ENCODE results near the gene MOCS3. TPM values are rescaled to one million over a fixed set of nuclear protein-coding genes. Genes with fewer than 3 reads are reported as not detected.
"Not testable (repeated sequence)": the region's sequence is repeated elsewhere in the genome, so short reads cannot be mapped to it uniquely, and the experiment has no call there.

Gene MOCS3
- polyA plus RNA-seq, 6 donors from 2014 or later: 3.8 to 5.0 (median 4.1) TPM

- H3K27ac Mint-ChIP-seq; H3K36me3 Mint-ChIP-seq; H3K9me3 Mint-ChIP-seq; DNase-seq; ATAC-seq (ENCODE audit: low read depth in 2 of 2): not testable (repeated sequence)
- Mint-ChIP-seq H3K4me1 (peaks cover 5 to 12% (median 8%) of the 10 kb centered on the region in 3 donors), H3K27me3 (peaks cover 31 to 64% (median 32%) of the 10 kb centered on the region in 3 donors), H3K4me3 (peak overlapping the region in 1 of 8 donors; percentile 43)
These were observed 19.9 kb downstream of the MOCS3 start for GRCh38 chr20:50978533-50978932.

DNA sequence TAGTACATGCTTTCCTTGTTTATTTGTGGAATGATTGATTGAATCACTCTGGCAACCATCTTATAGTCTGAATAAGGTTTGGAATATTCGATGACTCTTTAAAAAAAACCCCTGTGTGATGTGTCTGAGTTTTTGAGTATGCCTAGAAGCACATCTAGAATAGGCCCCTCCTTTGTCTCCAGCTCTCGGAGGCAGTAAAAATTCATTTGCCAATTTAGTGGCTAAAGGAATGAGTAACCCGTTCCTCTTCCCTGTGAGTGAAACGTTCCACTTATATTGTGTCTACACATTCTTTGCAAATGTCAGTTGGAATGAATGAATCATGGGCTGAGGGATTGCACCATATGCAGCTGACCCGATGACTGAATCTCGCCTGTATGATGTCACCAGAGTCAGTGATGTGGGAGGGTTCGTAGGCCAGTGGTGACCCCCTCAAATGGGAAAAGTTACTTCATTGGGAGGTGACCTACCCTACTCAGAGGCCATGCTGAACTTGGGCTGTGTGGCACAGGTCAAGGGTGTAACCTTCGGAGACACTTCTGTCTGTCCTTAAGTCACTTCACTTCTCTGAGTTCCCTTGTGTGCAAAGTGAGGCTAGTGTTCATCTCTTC, 21.6 kb downstream of the MOCS3 start:
- Mint-ChIP-seq H3K9me3 (no peaks in the 10 kb centered on the region), H3K27ac (peak overlapping the region in 2 of 6 donors; percentile 5 to 12), H3K4me1 (peaks cover 5 to 12% (median 8%) of the 10 kb centered on the region in 3 donors), H3K4me3 (no peak overlapping the region), H3K27me3 (peaks cover 34 to 65% (median 36%) of the 10 kb centered on the region in 3 donors), H3K36me3 (no peaks in the 10 kb centered on the region)
- DNase-seq: no peak
- no peak for ATAC-seq (ENCODE audit: low read depth in 2 of 2)

DNA sequence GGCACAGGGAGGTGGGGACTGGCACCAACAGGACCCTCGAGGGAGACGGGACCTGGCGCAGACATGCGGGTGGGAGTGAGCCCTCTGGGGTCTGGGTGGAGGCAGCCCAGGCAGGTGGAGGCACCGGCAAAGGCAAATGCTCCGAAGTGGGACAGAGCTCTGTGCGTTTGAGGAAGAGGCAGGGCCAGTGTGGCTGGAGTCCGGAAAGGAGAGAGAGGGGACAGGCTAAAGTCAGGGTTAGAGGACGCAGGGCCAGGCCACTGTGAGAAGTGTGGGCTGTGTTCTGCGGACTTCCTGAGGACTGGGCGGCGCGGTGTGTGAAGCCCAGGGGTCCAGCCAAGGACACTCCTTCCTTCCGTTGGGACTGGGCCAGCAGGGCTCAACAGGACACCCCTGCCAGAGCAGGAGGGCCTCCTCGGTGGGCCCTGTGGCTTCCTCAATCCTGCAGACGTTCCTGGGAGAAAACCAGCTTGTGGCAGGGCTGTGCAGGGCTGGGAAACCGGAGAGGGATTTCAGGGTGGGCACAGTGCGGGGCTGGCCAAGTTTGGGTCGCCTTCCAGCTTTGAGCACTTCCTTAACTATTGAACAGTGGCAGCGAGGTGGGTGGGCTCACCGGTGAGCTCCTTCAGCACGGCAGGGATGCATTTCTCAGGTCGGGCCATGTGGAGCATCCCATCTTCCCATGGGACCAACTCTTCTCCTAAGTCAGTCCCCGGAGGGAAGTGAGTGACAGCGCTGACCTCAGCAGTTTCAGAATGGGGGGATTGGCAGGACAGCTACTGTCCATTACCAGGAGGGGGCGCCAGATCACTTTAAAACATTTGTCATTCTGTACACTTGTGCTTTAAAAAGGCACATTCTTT, 22.5 kb downstream of the MOCS3 start:
- Mint-ChIP-seq H3K27me3 (peaks cover 30 to 56% (median 35%) of the 10 kb centered on the region in 3 donors), H3K27ac (peak overlapping the region in 1 of 6 donors; percentile 12), H3K36me3 (no peaks in the 10 kb centered on the region), H3K4me1 (peaks cover 5 to 12% (median 8%) of the 10 kb centered on the region in 3 donors), H3K9me3 (no peaks in the 10 kb centered on the region), H3K4me3 (peak overlapping the region in 2 of 8 donors; percentile 35 to 44)
- ATAC-seq (ENCODE audit: low read depth in 2 of 2): peak; percentile 65 to 66
- DNase-seq: peak; percentile 61

GRCh38 chr20:50981714-50982048, 23.1 kb downstream of the MOCS3 start:
- DNase-seq: no peak

GRCh38 chr20:50982363-50982762, 23.7 kb downstream of the MOCS3 start:
- H3K4me3 Mint-ChIP-seq: no peak overlapping the region
- H3K4me1 Mint-ChIP-seq: peaks cover 5 to 12% (median 8%) of the 10 kb centered on the region in 3 donors
- no peak overlapping the region for H3K27ac Mint-ChIP-seq
- ATAC-seq (ENCODE audit: low read depth in 2 of 2) (peak in 1 of 2 donors; percentile 45), DNase-seq (no peak)
- H3K36me3 Mint-ChIP-seq: no peaks in the 10 kb centered on the region
- H3K9me3 Mint-ChIP-seq: no peaks in the 10 kb centered on the region
- peaks cover 43 to 56% (median 45%) of the 10 kb centered on the region in 3 donors for H3K27me3 Mint-ChIP-seq

More at GRCh38 chr20:50981714-50982048, 23.1 kb downstream of the MOCS3 start:
- Mint-ChIP-seq H3K27me3 (peaks cover 36 to 55% (median 41%) of the 10 kb centered on the region in 3 donors), H3K27ac (no peak overlapping the region), H3K36me3 (no peaks in the 10 kb centered on the region), H3K9me3 (no peaks in the 10 kb centered on the region), H3K4me1 (peaks cover 5 to 12% (median 8%) of the 10 kb centered on the region in 3 donors), H3K4me3 (no peak overlapping the region)
- no peak for ATAC-seq (ENCODE audit: low read depth in 2 of 2)

GRCh38 chr20:50983321-50983720, 24.7 kb downstream of the MOCS3 start:
- no peak overlapping the region for H3K27ac Mint-ChIP-seq
- peaks cover 47 to 51% (median 50%) of the 10 kb centered on the region in 3 donors for H3K27me3 Mint-ChIP-seq
- DNase-seq: no peak
- no peaks in the 10 kb centered on the region for H3K36me3 Mint-ChIP-seq
- no peaks in the 10 kb centered on the region for H3K9me3 Mint-ChIP-seq
- H3K4me1 Mint-ChIP-seq: peaks cover 5 to 15% (median 12%) of the 10 kb centered on the region in 3 donors
- H3K4me3 Mint-ChIP-seq: no peak overlapping the region
- ATAC-seq (ENCODE audit: low read depth in 2 of 2): no peak

DNA sequence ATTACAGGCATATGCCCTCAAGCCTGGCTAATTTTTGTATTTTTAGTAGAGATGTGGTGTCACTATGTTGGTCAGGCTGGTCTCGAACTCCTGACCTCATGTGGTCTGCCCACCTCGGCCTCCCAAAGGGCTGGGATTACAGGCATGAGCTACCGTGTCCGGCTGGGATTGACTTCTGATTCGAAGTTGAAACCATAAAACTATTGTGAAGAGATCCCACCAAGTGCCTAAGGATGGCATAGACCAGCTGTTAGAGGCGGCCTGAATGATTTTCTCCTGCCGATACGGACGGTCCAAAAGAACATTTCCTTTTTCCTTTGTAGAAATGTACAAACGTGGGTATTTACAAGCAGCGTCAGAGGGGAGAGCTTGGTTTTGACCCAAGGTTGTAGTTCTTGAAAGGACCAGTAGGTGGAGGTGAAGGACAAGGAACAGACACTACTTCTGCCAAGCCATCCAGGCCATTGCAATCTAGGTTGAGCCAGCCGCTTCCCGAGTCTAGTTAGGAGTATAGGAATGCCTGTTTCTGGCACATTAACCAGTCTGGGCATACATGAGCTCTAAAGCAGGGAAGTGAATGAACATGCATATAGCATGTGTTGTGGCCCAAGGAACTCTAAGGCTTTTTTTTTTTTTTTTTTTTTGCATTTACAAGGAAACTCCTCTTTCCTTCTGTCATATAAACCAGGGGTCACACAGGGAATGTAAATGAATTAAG, 29.0 kb downstream of the MOCS3 start:
- Mint-ChIP-seq H3K9me3 (peaks cover 0 to 1% (median 0%) of the 10 kb centered on the region in 7 donors), H3K36me3 (no peaks in the 10 kb centered on the region), H3K4me1 (peaks cover 0 to 17% (median under 1%) of the 10 kb centered on the region in 3 donors), H3K27ac (peak overlapping the region in 1 of 6 donors; percentile 57), H3K4me3 (no peak overlapping the region), H3K27me3 (peaks cover 25 to 33% (median 29%) of the 10 kb centered on the region in 3 donors)
- peak; percentile 79 to 83 for ATAC-seq (ENCODE audit: low read depth in 2 of 2)
- DNase-seq: peak; percentile 71

GRCh38 chr20:50991076-50991475, 32.5 kb downstream of the MOCS3 start:
- Mint-ChIP-seq H3K27ac (no peak overlapping the region), H3K9me3 (peaks cover 0 to 2% (median 0%) of the 10 kb centered on the region in 7 donors), H3K36me3 (no peaks in the 10 kb centered on the region), H3K4me1 (peaks cover 4 to 32% (median 6%) of the 10 kb centered on the region in 3 donors), H3K27me3 (peaks cover 15 to 23% (median 16%) of the 10 kb centered on the region in 3 donors), H3K4me3 (no peak overlapping the region)
- DNase-seq (no peak), ATAC-seq (ENCODE audit: low read depth in 2 of 2) (no peak)

DNA sequence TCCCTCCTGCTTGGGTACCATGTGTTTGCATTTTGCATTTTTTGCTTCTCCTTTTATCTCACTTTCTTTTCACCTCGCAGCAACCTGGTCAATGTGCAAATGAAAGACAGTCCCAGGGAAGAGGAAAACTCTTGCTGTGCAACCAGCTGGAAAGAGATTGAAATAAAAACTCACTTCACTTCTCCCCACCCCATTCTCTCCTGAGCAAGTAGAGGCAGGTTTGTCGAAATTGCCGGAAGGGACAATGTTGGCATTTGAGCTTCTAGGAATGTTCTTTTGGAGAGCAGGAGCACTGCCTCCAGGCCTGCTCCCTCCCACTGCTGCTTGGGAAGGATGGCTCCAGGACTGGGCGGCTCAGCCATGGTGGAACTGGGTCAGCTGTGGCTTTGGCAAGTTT, 33.7 kb downstream of the MOCS3 start:
- DNase-seq (no peak), ATAC-seq (ENCODE audit: low read depth in 2 of 2) (no peak)
- H3K9me3 Mint-ChIP-seq: peaks cover 0 to 2% (median 0%) of the 10 kb centered on the region in 7 donors
- peaks cover 4 to 37% (median 6%) of the 10 kb centered on the region in 3 donors for H3K4me1 Mint-ChIP-seq
- peaks cover 4 to 14% (median 5%) of the 10 kb centered on the region in 3 donors for H3K27me3 Mint-ChIP-seq
- no peaks in the 10 kb centered on the region for H3K36me3 Mint-ChIP-seq
- H3K27ac Mint-ChIP-seq: no peak overlapping the region
- H3K4me3 Mint-ChIP-seq: peak overlapping the region in 3 of 8 donors; percentile 10 to 26 (median 22)

DNA sequence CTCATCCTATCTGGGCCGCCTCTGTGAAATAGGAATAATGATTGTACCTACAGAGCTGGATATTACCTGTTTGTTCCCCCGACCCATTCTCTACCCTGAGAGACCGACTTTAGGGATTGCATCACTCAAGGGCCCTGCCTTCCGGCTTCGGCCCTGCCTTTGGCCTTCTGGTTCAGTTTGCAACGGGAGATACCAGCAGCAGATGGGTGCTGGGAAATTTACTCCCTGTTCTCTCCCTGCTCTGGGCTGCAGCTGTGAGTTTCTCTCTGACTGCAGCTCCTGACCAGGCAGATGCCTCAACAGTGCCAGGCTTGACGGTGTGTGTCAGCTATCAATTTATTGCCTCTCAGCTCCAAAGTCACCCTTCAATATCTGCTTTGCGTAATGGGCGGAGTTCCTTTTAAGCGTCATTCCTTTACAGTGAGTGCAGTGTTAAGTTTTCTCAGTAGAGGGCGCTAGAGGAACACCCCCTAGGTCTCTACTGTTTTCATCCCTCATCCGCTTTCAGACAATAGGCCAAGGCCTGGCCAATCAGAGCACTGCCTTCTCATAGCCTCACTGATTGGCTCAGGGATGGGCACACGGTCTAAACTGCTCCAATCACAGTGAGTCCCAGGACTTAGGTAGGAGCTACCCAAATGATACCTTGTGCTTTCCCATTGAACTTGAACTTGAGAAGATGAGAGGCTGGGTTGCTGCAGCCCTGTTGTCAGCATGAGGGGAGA, 34.3 kb downstream of the MOCS3 start:
- no peaks in the 10 kb centered on the region for H3K36me3 Mint-ChIP-seq
- H3K27me3 Mint-ChIP-seq: peaks cover 0 to 13% (median under 1%) of the 10 kb centered on the region in 3 donors
- peaks cover 4 to 33% (median 6%) of the 10 kb centered on the region in 3 donors for H3K4me1 Mint-ChIP-seq
- H3K27ac Mint-ChIP-seq: peak overlapping the region in 1 of 6 donors; percentile 3
- peak; percentile 93 to 94 for ATAC-seq (ENCODE audit: low read depth in 2 of 2)
- DNase-seq: peak; percentile 47
- H3K9me3 Mint-ChIP-seq: peaks cover 0 to 2% (median 0%) of the 10 kb centered on the region in 7 donors
- H3K4me3 Mint-ChIP-seq: peak overlapping the region in 4 of 8 donors; percentile 10 to 26 (median 18)

GRCh38 chr20:50993876-50994275, 35.3 kb downstream of the MOCS3 start:
- Mint-ChIP-seq H3K27me3 (peaks cover 0 to 17% (median 5%) of the 10 kb centered on the region in 3 donors), H3K4me3 (peak overlapping the region in 1 of 8 donors; percentile 2), H3K27ac (peak overlapping the region in 1 of 6 donors; percentile 34), H3K36me3 (no peaks in the 10 kb centered on the region), H3K4me1 (peaks cover 4 to 29% (median 6%) of the 10 kb centered on the region in 3 donors), H3K9me3 (peaks cover 0 to 2% (median 0%) of the 10 kb centered on the region in 7 donors)
- DNase-seq: no peak
- ATAC-seq (ENCODE audit: low read depth in 2 of 2): no peak

- Mint-ChIP-seq H3K4me3 (no peak overlapping the region), H3K36me3 (peaks cover 0 to 6% of the 10 kb centered on the region in 2 donors), H3K27me3 (peaks cover 0 to 22% (median 18%) of the 10 kb centered on the region in 3 donors), H3K4me1 (peaks cover 4 to 34% (median 6%) of the 10 kb centered on the region in 3 donors), H3K9me3 (peaks cover 0 to 2% (median 0%) of the 10 kb centered on the region in 7 donors), H3K27ac (peak overlapping the region in 1 of 6 donors; percentile 33)
- DNase-seq: no peak
- ATAC-seq (ENCODE audit: low read depth in 2 of 2): no peak
These were observed 36.9 kb downstream of the MOCS3 start for GRCh38 chr20:50995506-50995905.
